Liver (tissue), 3 donors: Measurements from ENCODE around the gene IL17REL.

Experiments
- EGR1 ChIP-seq, 2 donors: IDR thresholded peaks; 2 replicates each; pipeline ENCODE4 v1.6.1; 2016 to 2018; ENCODE audit warnings: antibody characterized with exemption in 2 of 2, low read depth in 2 of 2
- GABPA ChIP-seq, 2 donors: IDR thresholded peaks in 1 of 2; conservative IDR thresholded peaks in 1 of 2; 2 replicates each; pipeline ENCODE4 v1.6.1; 2016; ENCODE audit warnings: antibody characterized with exemption in 2 of 2, mild to moderate bottlenecking in 1 of 2, moderate library complexity in 1 of 2
- HNF4G ChIP-seq: IDR thresholded peaks from 2 replicates; pipeline ENCODE4 v1.6.1; 2016; ENCODE audit warnings: antibody characterized with exemption
- JUND ChIP-seq, 2 donors: IDR thresholded peaks; 2 replicates each; pipeline ENCODE4 v1.6.1; 2016; ENCODE audit warnings: antibody characterized with exemption in 2 of 2
- RAD21 ChIP-seq, 2 donors: IDR thresholded peaks; 2 replicates each; pipeline ENCODE4 v1.6.1; 2016; ENCODE audit warnings: antibody characterized with exemption in 2 of 2, mild to moderate bottlenecking in 2 of 2
- YY1 ChIP-seq: IDR thresholded peaks from 2 replicates; pipeline ENCODE4 v1.6.1; 2016; ENCODE audit warnings: antibody characterized with exemption, mild to moderate bottlenecking
- TF ChIP-seq, protein P1 (sequence below): IDR thresholded peaks from 2 replicates; pipeline ENCODE4 v1.6.1; 2016; ENCODE audit warnings: antibody characterized with exemption
- TF ChIP-seq, protein P2 (sequence below): fragments of 150-350 bp; IDR thresholded peaks from 2 replicates; pipeline ENCODE4 v1.5.1; 2017; ENCODE audit warnings: improper control_type of control experiment, low read depth, low read length; ENCODE audit not compliant: missing input control
- TF ChIP-seq, protein P3 (sequence below): IDR thresholded peaks from 2 replicates; pipeline ENCODE4 v1.6.1; 2016; ENCODE audit warnings: antibody characterized with exemption
- TF ChIP-seq, protein P4 (sequence below): IDR thresholded peaks from 2 replicates; pipeline ENCODE4 v1.6.1; 2016; ENCODE audit warnings: antibody characterized with exemption
- donor health status: healthy.
- donor health status: healthy.

DNA sequence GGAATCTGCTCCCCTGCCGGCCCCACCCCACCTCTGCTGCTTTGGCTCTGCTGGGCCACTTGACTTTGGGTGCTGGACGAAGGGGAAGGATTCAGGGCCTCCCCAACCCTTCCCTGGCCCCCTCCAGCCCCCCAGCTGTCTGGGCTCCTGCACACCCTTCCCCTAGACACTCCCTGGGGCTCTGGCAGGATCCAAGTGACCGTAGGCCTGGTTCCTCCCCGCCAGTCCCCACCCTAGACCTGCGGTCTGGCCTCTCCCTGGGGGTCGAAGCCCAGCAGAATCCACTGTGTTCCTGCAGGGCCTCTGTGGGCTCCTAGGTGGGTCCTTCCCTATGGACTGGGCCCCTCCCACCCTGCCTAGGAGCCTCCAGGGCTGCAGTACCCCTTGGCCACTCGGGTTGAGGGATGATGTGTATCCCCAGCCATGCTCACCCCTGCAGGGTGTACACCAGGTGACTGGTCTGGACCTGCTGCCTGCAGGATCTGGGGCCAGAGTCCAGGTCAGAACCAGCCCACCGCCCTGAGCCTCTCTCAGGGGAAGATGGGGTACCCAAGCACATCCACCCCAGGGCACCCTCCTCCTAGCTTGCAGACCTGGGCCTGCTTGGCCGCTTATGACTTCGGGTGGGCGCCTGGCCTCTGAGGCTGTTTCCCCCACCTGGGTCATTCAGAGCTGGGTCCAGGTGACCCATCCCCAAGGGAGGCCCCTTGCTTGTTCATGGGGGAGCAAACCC, 46.4 kb downstream of the IL17REL start:
- TF ChIP-seq, protein P1, sequence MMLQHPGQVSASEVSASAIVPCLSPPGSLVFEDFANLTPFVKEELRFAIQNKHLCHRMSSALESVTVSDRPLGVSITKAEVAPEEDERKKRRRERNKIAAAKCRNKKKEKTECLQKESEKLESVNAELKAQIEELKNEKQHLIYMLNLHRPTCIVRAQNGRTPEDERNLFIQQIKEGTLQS, result no peak
- TF ChIP-seq, protein P2, sequence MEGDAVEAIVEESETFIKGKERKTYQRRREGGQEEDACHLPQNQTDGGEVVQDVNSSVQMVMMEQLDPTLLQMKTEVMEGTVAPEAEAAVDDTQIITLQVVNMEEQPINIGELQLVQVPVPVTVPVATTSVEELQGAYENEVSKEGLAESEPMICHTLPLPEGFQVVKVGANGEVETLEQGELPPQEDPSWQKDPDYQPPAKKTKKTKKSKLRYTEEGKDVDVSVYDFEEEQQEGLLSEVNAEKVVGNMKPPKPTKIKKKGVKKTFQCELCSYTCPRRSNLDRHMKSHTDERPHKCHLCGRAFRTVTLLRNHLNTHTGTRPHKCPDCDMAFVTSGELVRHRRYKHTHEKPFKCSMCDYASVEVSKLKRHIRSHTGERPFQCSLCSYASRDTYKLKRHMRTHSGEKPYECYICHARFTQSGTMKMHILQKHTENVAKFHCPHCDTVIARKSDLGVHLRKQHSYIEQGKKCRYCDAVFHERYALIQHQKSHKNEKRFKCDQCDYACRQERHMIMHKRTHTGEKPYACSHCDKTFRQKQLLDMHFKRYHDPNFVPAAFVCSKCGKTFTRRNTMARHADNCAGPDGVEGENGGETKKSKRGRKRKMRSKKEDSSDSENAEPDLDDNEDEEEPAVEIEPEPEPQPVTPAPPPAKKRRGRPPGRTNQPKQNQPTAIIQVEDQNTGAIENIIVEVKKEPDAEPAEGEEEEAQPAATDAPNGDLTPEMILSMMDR, result no peak
- TF ChIP-seq YY1, result no peak
- no peak for TF ChIP-seq RAD21 (IDR thresholded peaks at IDR 0.05)
- TF ChIP-seq, protein P3, sequence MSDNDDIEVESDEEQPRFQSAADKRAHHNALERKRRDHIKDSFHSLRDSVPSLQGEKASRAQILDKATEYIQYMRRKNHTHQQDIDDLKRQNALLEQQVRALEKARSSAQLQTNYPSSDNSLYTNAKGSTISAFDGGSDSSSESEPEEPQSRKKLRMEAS, result no peak
- TF ChIP-seq, protein P4, sequence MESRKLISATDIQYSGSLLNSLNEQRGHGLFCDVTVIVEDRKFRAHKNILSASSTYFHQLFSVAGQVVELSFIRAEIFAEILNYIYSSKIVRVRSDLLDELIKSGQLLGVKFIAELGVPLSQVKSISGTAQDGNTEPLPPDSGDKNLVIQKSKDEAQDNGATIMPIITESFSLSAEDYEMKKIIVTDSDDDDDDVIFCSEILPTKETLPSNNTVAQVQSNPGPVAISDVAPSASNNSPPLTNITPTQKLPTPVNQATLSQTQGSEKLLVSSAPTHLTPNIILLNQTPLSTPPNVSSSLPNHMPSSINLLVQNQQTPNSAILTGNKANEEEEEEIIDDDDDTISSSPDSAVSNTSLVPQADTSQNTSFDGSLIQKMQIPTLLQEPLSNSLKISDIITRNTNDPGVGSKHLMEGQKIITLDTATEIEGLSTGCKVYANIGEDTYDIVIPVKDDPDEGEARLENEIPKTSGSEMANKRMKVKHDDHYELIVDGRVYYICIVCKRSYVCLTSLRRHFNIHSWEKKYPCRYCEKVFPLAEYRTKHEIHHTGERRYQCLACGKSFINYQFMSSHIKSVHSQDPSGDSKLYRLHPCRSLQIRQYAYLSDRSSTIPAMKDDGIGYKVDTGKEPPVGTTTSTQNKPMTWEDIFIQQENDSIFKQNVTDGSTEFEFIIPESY, result no peak
- TF ChIP-seq GABPA (IDR thresholded peaks at IDR 0.05 in 1 of 2, conservative IDR thresholded peaks at IDR 0.05 in 1 of 2), result no peak
- TF ChIP-seq JUND (IDR thresholded peaks at IDR 0.05), result no peak
- TF ChIP-seq HNF4G, result no peak
- TF ChIP-seq EGR1 (IDR thresholded peaks at IDR 0.05; ENCODE audit: low read depth in 2 of 2), result no peak
